ENCODE results near the gene HOMER3. TPM values are rescaled to one million over a fixed set of nuclear protein-coding genes. Genes with fewer than 3 reads are reported as not detected.

The HOMER3 gene
- total RNA-seq, 4 donors from 2014 or later: 86.2 to 202 (median 113) TPM

DNA sequence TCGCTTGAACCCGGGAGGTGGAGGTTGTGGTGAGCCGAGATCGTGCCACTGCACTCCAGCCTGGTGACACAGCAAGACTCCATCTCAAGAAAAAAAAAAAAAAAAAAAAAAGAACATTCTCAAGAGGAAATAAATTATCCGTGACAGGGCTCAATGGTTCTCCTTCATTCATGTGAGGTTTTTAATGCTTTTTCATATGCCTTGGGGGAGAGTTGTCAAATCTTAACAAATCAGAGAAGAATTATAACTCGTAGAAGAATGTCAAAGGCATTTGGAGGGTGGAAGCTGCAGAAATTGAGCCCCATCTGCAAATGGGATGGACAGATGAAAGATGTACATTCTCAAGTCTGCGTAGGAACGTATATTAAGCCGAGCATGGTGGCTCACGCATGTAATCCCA is 34.9 kb upstream of the HOMER3 start:
- H3K4me1 ChIP-seq: no peaks in the 10 kb centered on the region
- no peak for TF ChIP-seq POLR2A (IDR thresholded peaks at IDR 0.05)
- TF ChIP-seq, protein P1, sequence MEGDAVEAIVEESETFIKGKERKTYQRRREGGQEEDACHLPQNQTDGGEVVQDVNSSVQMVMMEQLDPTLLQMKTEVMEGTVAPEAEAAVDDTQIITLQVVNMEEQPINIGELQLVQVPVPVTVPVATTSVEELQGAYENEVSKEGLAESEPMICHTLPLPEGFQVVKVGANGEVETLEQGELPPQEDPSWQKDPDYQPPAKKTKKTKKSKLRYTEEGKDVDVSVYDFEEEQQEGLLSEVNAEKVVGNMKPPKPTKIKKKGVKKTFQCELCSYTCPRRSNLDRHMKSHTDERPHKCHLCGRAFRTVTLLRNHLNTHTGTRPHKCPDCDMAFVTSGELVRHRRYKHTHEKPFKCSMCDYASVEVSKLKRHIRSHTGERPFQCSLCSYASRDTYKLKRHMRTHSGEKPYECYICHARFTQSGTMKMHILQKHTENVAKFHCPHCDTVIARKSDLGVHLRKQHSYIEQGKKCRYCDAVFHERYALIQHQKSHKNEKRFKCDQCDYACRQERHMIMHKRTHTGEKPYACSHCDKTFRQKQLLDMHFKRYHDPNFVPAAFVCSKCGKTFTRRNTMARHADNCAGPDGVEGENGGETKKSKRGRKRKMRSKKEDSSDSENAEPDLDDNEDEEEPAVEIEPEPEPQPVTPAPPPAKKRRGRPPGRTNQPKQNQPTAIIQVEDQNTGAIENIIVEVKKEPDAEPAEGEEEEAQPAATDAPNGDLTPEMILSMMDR (IDR thresholded peaks at IDR 0.05 in 4 of 5, conservative IDR thresholded peaks at IDR 0.05 in 1 of 5): no peak
- no peak for ATAC-seq
- intact Hi-C loops (cut with DNase I; ENCODE audit: low total_unique reads) (no loop called here), in situ Hi-C loops (cut with MboI; ENCODE audit: low sequenced_read_pairs in 4 of 4) (no loop called here)
- H3K4me3 ChIP-seq: no peak overlapping the region
- no peak for DNase-seq
- no peak overlapping the region for H3K27ac ChIP-seq
- H3K27me3 ChIP-seq: no peaks in the 10 kb centered on the region
- no peaks in the 10 kb centered on the region for H3K9me3 ChIP-seq
- no peaks in the 10 kb centered on the region for H3K36me3 ChIP-seq

DNA sequence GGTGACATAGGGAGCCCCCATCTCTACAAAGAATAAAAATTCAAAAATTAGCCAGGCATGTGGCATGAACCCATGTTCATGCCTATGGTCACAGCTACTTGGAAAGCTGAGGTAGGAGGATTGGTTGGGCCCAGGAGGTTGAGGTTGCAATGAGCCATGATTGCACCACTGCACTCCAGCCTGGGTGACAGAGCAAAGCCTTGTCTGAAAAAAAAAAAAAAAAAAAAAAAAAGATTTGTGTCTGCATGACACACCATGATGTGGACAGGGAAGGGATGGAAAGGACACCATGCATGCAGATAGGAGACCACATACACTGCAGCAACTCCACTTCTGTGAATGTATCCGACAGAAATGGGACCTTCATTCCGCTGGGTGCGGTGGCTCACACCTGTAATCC is 34.0 kb upstream of the HOMER3 start:
- ATAC-seq: no peak
- no peaks in the 10 kb centered on the region for H3K9me3 ChIP-seq
- H3K36me3 ChIP-seq: no peaks in the 10 kb centered on the region
- TF ChIP-seq, protein P1 (IDR thresholded peaks at IDR 0.05 in 4 of 5, conservative IDR thresholded peaks at IDR 0.05 in 1 of 5): no peak
- TF ChIP-seq POLR2A (IDR thresholded peaks at IDR 0.05): no peak
- H3K4me1 ChIP-seq: no peaks in the 10 kb centered on the region
- no peak for DNase-seq
- H3K27me3 ChIP-seq: no peaks in the 10 kb centered on the region
- intact Hi-C loops (cut with DNase I; ENCODE audit: low total_unique reads) (no loop called here), in situ Hi-C loops (cut with MboI; ENCODE audit: low sequenced_read_pairs in 4 of 4) (no loop called here)
- H3K27ac ChIP-seq: no peak overlapping the region
- no peak overlapping the region for H3K4me3 ChIP-seq

DNA sequence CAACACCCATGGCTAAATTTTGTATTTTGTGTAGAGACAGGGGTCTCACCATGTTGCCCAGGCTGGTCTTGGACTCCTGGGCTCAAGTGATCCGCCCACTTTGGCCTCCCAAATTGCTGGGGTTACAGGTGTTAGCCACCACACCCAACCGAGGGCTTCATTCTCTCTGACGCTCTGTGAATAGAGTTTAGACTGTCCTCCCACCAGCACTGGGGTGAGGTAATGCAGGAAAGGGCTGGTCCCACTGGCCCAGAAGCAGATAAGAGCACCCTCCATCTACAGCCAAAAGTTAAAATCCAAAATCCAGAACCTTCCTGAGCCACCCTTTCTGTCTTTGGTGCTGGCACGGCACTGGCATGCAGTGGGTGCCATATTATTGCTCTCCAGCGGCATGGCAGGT is 31.8 kb upstream of the HOMER3 start:
- Histone ChIP-seq H3K4me3 (no peak overlapping the region), H3K9me3 (no peaks in the 10 kb centered on the region), H3K4me1 (peaks cover 0 to 4% of the 10 kb centered on the region in 2 donors), H3K27me3 (no peaks in the 10 kb centered on the region), H3K27ac (peak overlapping the region in 2 of 4 donors; percentile 24 to 43), H3K36me3 (no peaks in the 10 kb centered on the region)
- in situ Hi-C loops (cut with MboI; ENCODE audit: low sequenced_read_pairs in 4 of 4) (no loop called here), intact Hi-C loops (cut with DNase I; ENCODE audit: low total_unique reads) (no loop called here)
- TF ChIP-seq, protein P1 (IDR thresholded peaks at IDR 0.05 in 4 of 5, conservative IDR thresholded peaks at IDR 0.05 in 1 of 5): no peak
- ATAC-seq (no peak), DNase-seq (no peak)

DNA sequence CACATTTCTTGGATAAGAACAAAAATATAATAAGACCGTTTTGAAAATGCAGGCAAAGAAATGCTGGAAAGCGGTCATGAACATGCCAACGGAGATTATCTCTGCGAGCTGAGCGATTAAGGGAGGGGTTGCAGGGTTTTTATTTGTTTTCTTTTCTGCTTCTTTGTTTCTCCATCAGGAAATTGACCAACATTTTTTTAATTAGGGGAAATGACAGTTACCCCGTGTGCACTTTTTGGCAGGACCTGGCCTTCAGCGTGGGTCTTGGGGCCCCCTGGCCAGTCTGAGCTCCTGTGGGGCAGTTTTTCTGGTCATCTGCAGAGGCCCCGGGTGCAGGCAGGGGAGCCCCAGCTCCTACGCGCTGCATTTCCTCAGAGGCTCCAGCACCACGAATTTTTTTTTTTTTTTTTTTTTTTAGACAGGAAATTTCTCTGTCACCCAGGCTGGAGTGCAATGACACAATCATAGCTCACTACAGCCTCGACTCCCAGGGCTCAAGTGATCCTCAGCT is 31.3 kb upstream of the HOMER3 start:
- Histone ChIP-seq H3K27me3 (no peaks in the 10 kb centered on the region), H3K4me3 (no peak overlapping the region), H3K9me3 (no peaks in the 10 kb centered on the region), H3K36me3 (no peaks in the 10 kb centered on the region), H3K27ac (peak overlapping the region in 3 of 4 donors; percentile 7 to 43 (median 24)), H3K4me1 (peaks cover 3 to 8% of the 10 kb centered on the region in 2 donors)
- in situ Hi-C loops (cut with MboI; ENCODE audit: low sequenced_read_pairs in 4 of 4) (no loop called here), intact Hi-C loops (cut with DNase I; ENCODE audit: low total_unique reads) (no loop called here)
- no peak for ATAC-seq
- TF ChIP-seq, protein P1 (IDR thresholded peaks at IDR 0.05 in 4 of 5, conservative IDR thresholded peaks at IDR 0.05 in 1 of 5): no peak
- TF ChIP-seq POLR2A (IDR thresholded peaks at IDR 0.05): no peak
- no peak for DNase-seq
